ENCODE measurements around the gene SH3BP2. TPM values are rescaled to one million over a fixed set of nuclear protein-coding genes. Genes with fewer than 3 reads are reported as not detected.

SH3BP2 gene
- polyA plus RNA-seq, 3 donors: 19.1 to 478 (median 26.9) TPM

DNA sequence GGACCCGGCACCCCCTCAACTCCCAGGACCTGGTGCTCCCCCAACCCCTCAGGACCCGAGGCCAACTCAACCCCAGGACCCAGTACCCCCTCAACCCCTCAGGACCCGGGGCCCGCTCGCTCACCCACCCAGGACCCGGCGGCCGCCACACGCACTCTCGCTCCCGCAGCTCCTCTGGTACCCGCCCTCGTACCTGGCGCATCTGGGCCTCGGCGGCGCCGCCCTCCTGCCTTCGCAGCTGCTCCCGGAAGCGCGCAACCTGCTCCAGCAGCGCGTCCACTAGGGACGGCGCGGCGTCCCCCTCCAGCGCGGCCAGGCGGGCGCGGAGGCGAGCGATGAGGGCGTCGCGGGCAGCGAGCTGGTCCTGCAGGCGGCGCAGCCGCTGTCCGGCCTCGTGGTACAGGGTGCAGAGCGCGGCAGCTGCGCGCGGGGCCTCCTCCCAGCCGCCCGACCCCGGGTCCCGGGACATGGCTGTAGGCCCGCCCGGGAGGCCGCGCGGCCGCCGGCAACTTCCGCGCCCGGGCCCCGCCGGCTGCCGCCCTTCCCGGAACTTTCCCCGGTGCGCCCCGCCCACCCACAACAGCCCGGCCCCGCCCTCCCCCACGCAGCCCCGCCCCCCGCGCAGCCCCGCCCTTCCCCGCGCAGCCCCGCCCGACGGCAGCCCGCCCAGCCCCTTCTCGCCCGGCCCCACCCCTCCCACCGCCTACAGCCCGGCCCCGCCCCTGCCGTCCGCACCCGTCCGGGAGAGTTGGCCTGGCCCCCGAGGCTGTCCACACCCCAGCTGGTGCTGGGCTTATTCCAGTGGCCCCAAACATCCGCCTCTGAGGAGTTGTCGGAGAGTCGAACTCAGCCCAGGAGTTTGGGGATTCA is 36.8 kb upstream of the SH3BP2 start, which contains the start of gene TNIP2:
Gene TNIP2 (minus strand): TSS at position 516 of the 870 bp plus-strand sequence. CDS start 47 bp downstream, at position 469.
- peak within 1 kb of the TSS; percentile 83 for H2AFZ ChIP-seq (ENCODE audit: insufficient read depth, low read depth, low read length, poor library complexity, severe bottlenecking)
- H3K9ac ChIP-seq (ENCODE audit: insufficient read depth, low read length, poor library complexity, severe bottlenecking): peak within 1 kb of the TSS; percentile 87
- H3K79me2 ChIP-seq (ENCODE audit: insufficient read depth, low read length): peaks cover 47% of the 10 kb centered on the region
- peak within 1 kb of the TSS; percentile 92 for H3K4me2 ChIP-seq (replicated peaks; ENCODE audit: extremely low read depth, low read length, poor library complexity, severe bottlenecking)
- Mint-ChIP-seq H3K27me3 (ENCODE audit: low read depth in 3 of 3) (peaks cover 0 to 10% (median 3%) of the 10 kb centered on the region in 3 donors), H3K9me3 (peaks cover 0 to 2% (median 0%) of the 10 kb centered on the region in 7 donors), H3K4me1 (peaks cover 35% of the 10 kb centered on the region), H3K4me3 (peak within 1 kb of the TSS; percentile 72 to 82), H3K36me3 (peaks cover 5 to 20% of the 10 kb centered on the region in 2 donors), H3K27ac (peak within 1 kb of the TSS; percentile 30 to 88 (median 66))
- H3K27me3 ChIP-seq (ENCODE audit: control insufficient read depth in 2 of 2, insufficient read depth in 2 of 2, low read length in 2 of 2): no peaks in the 10 kb centered on the region
- TF ChIP-seq, protein P1, sequence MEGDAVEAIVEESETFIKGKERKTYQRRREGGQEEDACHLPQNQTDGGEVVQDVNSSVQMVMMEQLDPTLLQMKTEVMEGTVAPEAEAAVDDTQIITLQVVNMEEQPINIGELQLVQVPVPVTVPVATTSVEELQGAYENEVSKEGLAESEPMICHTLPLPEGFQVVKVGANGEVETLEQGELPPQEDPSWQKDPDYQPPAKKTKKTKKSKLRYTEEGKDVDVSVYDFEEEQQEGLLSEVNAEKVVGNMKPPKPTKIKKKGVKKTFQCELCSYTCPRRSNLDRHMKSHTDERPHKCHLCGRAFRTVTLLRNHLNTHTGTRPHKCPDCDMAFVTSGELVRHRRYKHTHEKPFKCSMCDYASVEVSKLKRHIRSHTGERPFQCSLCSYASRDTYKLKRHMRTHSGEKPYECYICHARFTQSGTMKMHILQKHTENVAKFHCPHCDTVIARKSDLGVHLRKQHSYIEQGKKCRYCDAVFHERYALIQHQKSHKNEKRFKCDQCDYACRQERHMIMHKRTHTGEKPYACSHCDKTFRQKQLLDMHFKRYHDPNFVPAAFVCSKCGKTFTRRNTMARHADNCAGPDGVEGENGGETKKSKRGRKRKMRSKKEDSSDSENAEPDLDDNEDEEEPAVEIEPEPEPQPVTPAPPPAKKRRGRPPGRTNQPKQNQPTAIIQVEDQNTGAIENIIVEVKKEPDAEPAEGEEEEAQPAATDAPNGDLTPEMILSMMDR (IDR thresholded peaks at IDR 0.05): peak; percentile 34
- H3K4me1 ChIP-seq (ENCODE audit: control insufficient read depth in 1 of 2, insufficient read depth in 2 of 2, low read length in 2 of 2): peaks cover 15 to 19% of the 10 kb centered on the region in 2 donors
- peaks cover 7 to 15% of the 10 kb centered on the region in 2 donors for H3K36me3 ChIP-seq (replicated peaks in 1 of 2; ENCODE audit: control insufficient read depth in 1 of 2, insufficient read depth in 2 of 2, low read length in 2 of 2)
- H3K27ac ChIP-seq (ENCODE audit: low read depth in 1 of 2, low read length in 2 of 2): peak within 1 kb of the TSS; percentile 23 to 80
- H4K20me1 ChIP-seq (ENCODE audit: insufficient read depth, low read length): peaks cover 41% of the 10 kb centered on the region
- H3K9me3 ChIP-seq (replicated peaks in 1 of 2; ENCODE audit: control insufficient read depth in 1 of 2, insufficient read depth in 1 of 2, low read length in 2 of 2): no peaks in the 10 kb centered on the region
- DNase-seq: peak; percentile 69 to 82 (median 73)
- intact Hi-C loops (cut with micrococcal nuclease): loop anchor here (5.0 kb wide), 4 partner anchors 41 to 514 kb away; partner anchors contain the start of genes HAUS3 (in 1 of the 2) and POLN (in 1 of the 2)
- under 1% methylated on average over 59 of the region's 96 CpGs for WGBS (ENCODE audit: insufficient coverage)
- H3K4me3 ChIP-seq (replicated peaks in 1 of 3; ENCODE audit: low read depth in 2 of 3, low read length in 3 of 3): peak within 1 kb of the TSS; percentile 67 to 92 (median 83)

DNA sequence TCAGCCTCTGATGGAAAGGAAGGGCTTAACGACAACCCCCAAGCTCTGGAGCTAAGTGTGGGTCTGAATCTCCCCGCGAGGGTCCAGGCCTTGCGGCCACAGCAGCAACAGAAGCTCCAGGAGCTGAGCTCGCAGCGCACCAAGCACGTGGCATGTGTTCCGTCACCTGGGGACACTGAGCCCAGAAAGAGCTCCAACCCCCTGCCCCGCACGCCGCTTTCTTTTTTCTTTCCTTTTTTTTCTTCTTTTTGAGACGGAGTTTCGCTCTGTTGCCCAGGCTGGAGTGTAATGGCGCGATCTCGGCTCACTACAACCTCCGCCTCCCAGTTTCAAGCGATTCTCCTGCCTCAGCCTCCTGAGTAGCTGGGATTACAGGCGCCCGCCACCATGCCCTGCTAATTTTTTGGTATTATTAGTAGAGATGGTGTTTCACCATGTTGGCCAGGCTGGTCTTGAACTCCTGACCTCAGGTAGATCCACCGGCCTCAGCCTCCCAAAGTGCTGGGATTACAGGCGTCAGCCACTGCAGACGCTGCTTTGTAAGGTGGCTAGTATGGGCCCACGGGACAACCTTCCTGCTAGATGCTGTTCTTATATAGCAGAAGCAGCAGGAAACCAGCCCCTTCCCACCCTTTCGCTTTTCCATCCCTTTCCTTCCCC is 36.1 kb upstream of the SH3BP2 start:
- H3K36me3 Mint-ChIP-seq: peaks cover 5 to 17% of the 10 kb centered on the region in 2 donors
- peaks cover 15 to 25% of the 10 kb centered on the region in 2 donors for H3K4me1 ChIP-seq (ENCODE audit: control insufficient read depth in 1 of 2, insufficient read depth in 2 of 2, low read length in 2 of 2)
- peak overlapping the region; percentile 13 to 71 (median 23) for H3K4me3 ChIP-seq (replicated peaks in 1 of 3; ENCODE audit: low read depth in 2 of 3, low read length in 3 of 3)
- H3K27ac ChIP-seq (ENCODE audit: low read depth in 1 of 2, low read length in 2 of 2): peak overlapping the region in 1 of 2 donors; percentile 23
- H3K4me1 Mint-ChIP-seq: peaks cover 38% of the 10 kb centered on the region
- intact Hi-C loops (cut with micrococcal nuclease): loop anchor here (5.0 kb wide), 4 partner anchors 40 to 515 kb away; partner anchors contain the start of genes HAUS3 (in 1 of the 2) and POLN (in 1 of the 2)
- peak overlapping the region; percentile 30 to 82 (median 66) for H3K27ac Mint-ChIP-seq
- H3K36me3 ChIP-seq (replicated peaks in 1 of 2; ENCODE audit: control insufficient read depth in 1 of 2, insufficient read depth in 2 of 2, low read length in 2 of 2): peaks cover 7 to 9% of the 10 kb centered on the region in 2 donors
- no peaks in the 10 kb centered on the region for H3K27me3 ChIP-seq (ENCODE audit: control insufficient read depth in 2 of 2, insufficient read depth in 2 of 2, low read length in 2 of 2)
- H3K9me3 Mint-ChIP-seq: peaks cover 0 to 2% (median 0%) of the 10 kb centered on the region in 7 donors
- WGBS (ENCODE audit: insufficient coverage): 56% methylated on average over 14 of the region's 25 CpGs
- peak overlapping the region; percentile 76 for H2AFZ ChIP-seq (ENCODE audit: insufficient read depth, low read depth, low read length, poor library complexity, severe bottlenecking)
- peak overlapping the region; percentile 89 for H3K4me2 ChIP-seq (replicated peaks; ENCODE audit: extremely low read depth, low read length, poor library complexity, severe bottlenecking)
- no peak for DNase-seq
- peaks cover 0 to 10% (median 7%) of the 10 kb centered on the region in 3 donors for H3K27me3 Mint-ChIP-seq (ENCODE audit: low read depth in 3 of 3)
- H3K4me3 Mint-ChIP-seq: peak overlapping the region; percentile 63 to 73
- peaks cover 41% of the 10 kb centered on the region for H3K79me2 ChIP-seq (ENCODE audit: insufficient read depth, low read length)
- no peak overlapping the region for H3K9ac ChIP-seq (ENCODE audit: insufficient read depth, low read length, poor library complexity, severe bottlenecking)
- TF ChIP-seq, protein P1 (IDR thresholded peaks at IDR 0.05): no peak
- no peaks in the 10 kb centered on the region for H3K9me3 ChIP-seq (replicated peaks in 1 of 2; ENCODE audit: control insufficient read depth in 1 of 2, insufficient read depth in 1 of 2, low read length in 2 of 2)
- peaks cover 33% of the 10 kb centered on the region for H4K20me1 ChIP-seq (ENCODE audit: insufficient read depth, low read length)
